A204.1 (cell line): ENCODE data around the gene TMEM178A.
"Not testable (repeated sequence)": the region's sequence is repeated elsewhere in the genome, so short reads cannot be mapped to it uniquely, and the experiment has no call there.

ENCODE experiments used
- FAIRE-seq: peaks from 2 replicates; lab custom pipeline; 2012; peaks lifted over from hg19 to GRCh38; lab: Jason Lieb, UNC

The TMEM178A gene

DNA sequence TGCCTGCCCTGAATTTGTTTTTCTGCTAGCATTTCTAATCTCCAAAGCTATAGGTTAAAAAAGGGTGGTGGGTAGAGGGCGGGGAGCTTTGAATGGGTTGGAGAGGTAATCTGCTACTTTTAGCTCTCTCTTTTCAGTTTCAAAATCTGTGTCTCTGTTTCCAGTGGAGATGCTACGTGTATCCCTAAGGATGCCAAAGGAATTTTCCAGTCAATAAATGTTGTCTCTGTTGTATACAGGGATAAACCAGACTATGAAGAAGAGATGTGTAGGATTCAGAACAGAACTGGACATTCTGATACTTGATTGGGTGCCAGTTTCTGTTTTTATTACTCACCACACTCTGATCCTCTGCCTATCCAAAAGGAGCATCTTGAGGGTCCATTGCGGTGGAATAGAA lies 50.1 kb downstream of the TMEM178A start:
- FAIRE-seq: no peak

DNA sequence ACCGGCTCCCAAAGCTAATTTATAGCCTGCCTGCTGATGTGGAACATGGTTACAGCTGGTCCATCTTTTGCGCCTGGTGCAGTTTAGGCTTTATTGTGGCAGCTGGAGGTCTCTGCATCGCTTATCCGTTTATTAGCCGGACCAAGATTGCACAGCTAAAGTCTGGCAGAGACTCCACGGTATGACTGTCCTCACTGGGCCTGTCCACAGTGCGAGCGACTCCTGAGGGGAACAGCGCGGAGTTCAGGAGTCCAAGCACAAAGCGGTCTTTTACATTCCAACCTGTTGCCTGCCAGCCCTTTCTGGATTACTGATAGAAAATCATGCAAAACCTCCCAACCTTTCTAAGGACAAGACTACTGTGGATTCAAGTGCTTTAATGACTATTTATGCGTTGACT lies 51.4 kb downstream of the TMEM178A start:
- FAIRE-seq: no peak

DNA sequence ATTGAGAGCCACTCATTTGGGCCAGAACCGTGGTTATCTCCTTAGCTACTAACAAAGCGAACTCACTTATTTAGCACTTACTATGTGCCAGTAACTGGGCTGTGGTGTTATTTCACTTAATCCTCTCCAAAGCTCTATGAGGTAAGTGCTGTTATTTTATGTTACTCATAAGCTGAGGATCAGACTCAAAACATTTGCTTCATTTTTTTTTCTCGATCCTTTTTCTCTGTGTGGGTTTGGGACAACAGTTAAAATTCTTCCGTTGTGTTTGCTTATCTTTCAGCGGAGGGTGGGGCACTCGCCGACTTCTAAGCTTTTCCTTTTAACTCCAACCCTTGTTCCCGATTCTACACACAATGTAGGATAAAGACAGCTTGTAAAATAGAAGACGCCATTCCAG lies 52.8 kb downstream of the TMEM178A start:
- FAIRE-seq: no peak

DNA sequence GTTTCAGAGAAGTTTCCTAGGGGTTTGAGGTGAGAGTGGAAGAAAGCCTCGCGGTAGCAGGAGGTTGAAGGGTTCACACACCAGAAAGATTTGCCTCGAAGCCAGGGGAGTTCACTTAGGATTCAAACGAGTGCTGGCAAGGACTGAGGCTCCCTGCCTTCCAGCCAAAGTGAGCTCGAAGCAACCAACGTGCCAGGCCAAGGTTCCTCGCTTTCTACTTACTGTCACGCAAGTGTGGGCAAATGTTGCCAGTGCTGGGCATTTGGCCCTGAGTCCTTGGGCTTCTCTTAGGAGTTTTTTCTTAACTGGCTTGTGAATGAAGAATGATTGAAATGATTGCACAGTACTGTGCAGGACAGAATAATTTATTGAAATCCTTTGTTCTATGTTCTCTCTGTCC lies 53.6 kb downstream of the TMEM178A start:
- FAIRE-seq: no peak

DNA sequence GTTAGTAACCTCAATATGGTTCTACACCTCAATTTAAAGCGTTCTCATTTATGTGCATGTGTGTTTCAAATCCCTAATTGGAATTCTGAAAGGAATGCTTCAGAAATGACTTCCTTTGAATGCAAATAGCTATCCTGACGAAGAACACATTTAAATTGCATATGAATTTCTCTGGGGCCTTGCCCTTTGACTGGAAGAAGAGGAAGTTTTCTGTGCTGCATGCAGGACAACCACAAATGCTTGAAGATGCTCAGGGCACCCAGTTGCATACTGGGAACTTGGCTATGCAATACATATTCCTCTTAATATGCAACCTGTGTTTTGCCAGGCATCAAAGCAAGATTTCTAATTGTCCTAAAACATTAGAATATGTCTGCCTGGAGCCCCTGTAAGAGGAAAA lies 55.3 kb downstream of the TMEM178A start:
- FAIRE-seq: no peak

DNA sequence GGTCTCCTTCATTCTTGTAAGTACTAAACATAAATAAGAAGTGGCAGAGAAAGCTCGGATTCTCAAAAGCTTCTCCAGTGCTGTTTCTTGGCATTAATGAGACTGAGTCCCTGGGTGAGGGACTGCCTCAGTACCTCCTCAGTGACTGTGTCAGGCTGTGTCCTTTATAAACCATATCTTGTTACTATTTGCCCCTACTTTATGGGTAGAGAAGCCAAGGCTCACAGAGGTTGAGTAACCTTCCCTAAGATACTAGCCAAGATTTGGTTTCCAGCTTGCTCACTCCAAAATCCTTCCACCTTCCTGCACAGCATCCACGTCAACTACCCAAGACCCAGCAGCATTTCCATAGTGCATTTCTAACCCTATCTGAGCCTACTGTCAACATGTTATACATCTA lies 57.8 kb downstream of the TMEM178A start:
- no peak for FAIRE-seq

DNA sequence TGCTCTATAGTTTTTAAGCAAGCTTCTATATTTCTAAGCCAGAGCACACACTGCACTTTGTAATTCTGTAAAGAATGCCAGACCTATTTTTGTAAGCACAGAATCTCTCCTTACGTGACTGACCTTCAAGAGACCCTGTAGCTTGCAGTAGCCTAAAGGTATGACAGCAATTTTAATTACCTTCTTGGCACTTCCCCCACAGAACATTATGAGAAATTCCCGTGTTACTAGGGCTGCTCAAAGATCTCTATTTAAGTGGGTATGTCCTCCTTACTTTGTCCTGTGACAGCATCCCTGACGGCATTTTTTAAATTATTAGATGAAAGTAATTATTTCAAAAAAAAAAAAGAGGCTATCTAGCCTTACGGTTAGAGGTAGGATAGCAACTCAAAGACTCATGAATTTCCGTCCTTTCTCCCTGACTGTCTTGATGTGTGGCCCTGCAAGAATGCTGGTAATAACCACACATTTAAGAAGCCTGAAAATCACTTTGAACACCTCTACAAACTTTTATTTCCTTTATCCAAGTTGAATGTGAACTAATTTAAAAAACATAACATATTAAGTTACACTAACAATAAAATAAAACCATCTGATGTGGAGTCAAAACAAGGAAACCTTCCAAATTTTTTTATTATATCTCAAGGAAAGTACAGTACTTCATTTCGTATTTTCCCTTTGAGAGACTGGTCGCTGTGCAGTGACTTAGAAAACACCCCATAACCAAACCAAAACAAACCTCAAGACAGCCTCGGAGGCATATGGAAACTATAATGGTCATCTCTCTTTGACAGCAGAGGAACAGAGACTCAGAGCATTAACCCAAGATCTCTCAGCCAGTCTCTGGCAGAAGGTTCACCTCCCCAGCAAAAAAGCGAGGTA lies 58.5 kb downstream of the TMEM178A start:
- no peak for FAIRE-seq

DNA sequence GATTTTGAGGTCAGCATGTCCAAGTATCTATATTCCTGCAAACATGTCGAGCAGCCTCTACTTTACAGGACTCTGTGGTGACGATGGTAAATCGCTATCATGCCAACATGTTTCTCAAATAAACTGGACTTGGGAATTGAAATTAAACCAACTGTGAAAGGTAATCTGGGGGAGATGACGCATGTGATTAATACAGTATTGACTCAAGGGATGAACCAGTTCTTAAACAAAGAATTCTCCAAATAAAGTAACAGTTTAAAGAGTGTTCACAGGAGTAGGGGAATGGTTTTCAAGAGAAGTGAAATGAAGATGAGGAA lies 59.1 kb downstream of the TMEM178A start:
- FAIRE-seq: no peak

DNA sequence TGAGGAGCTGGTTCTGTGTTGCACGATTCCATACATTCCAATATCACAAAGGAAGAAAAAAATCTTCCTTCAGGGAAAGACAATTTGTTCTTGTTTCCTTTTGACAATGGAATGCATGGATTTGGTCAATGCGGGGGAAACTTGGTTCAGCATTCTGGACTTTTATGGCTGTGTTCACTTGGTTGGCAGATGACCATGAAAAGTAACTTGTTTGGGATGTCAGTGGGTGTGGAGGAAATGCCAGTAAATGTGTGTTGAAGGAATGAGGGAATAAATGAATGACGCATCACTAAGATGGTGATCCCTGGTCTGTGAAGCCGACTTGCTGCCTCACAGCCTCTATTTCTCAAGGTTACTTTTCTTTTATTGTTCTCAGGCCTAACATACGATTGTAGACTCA lies 59.7 kb downstream of the TMEM178A start:
- no peak for FAIRE-seq

DNA sequence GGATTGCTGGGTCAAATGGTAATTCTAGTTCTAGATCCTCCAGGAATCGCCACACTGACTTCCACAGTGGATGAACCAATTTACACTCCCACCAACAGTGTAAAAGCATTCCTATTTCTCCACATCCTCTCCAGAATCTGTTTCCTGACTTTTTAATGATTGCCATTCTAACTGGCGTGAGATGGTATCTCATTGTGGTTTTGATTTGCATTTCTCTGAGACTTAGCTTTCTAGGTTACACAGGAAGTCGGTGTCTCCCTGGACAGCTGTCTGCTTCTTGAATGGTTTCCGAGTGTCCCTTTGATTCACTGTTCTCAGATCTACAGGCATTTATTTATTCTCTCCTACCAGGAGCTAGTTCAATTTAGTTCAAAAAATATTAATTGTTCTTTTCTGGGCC lies 62.4 kb downstream of the TMEM178A start:
- not testable (repeated sequence) for FAIRE-seq

DNA sequence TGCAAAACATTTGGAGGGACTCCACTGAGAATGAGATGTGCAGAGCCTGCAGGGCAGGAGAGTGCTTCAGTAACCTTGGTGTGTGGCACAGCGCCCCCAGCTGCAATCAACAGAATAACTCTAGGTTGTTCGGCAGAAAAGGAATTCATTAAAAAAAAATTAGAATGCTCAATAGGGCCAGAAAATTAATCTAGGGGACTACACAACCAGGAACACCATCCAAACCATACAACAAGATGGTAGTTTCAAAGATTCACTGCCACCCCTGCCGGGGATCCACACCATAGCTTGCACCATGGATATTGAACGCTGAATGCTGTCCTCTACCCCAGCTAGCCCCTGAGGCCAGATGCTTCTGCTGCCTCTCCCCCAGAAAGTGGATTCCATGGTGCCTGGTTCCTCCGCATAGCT lies 63.2 kb downstream of the TMEM178A start:
- FAIRE-seq: no peak

DNA sequence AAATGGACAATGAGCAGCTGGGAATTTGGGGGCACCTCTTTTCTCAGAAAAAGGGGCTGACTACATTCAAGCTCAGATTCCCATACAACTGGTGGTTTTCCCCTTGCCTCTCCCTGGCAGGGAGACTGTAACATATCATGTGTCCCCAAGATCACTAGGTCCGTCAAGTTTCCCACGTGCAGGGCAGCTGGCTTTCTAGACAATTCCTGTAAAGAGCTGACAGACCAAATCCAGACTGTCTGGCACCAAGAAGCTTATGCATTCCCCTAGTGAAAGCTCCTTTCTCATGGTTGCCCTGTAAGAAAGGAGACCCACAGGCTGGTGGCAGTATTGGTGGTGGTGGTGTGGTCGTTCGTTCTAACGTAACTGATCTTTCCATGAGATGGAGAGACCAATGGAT lies 64.6 kb downstream of the TMEM178A start:
- no peak for FAIRE-seq

DNA sequence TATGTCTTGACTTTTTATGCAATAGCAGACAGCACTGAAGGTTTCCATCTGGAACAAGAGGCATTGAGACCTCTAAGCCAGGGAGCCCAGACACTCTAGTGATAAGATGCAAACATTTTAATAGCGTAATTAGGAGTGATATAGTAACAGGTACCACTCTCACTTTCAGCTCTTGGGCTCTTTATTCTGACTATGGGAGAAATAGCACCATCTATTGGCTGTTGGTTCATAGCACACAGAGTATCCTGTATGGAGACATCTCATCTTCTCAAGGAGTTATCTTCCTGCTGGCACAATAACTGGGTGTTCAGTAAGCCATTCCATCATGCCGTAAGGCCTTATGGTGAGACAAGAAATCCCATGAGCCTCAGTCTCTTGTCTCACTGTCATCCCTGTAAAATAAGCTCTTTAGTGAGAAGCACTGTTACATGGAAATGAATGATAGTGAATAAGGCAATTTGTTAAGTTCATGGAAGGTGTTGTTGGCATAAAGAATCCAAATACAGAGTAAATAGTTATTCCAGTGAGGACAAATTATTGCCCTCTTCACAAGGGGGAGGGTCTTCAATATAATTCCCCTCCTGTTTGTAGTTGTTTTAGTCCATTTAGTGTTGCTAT lies 65.1 kb downstream of the TMEM178A start:
- FAIRE-seq: no peak

DNA sequence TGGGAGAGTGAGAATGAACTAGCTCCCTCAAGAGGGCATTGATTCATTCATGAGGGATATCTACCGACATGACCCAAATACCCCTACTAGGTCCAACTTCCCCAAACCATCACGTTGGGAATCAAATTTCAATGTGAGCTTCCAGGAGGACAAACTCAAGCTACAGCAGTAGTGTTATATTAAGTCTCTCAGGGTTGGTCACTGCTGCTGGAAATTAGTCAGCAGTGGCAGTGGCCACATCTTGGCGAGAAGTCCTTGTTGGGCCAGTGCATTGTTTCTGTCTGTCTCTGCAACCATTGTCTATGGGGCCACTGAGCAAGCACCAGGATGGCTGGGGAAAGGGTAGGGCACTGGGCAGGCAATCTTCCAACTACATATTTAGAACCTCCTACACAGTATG lies 65.8 kb downstream of the TMEM178A start:
- no peak for FAIRE-seq

DNA sequence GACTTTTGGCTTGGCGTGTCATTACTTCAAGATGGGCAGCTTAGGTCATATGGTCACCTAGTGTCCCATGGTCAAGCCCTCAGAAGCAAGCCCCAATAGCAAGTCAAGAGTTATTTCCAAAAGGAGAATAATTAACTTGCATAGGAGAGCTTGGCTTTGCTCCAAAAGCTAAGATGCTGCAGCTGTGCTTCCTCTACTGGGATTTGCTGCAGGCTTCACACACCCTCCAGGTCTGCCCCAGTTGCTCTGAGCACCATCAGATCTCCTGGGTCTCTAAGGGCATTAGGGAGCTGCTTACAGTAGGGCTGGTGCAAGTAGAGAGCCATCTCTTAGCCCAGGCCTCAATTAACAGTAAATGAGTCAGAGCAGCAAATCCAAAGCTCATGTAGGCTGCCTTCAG lies 66.8 kb downstream of the TMEM178A start:
- FAIRE-seq: no peak

DNA sequence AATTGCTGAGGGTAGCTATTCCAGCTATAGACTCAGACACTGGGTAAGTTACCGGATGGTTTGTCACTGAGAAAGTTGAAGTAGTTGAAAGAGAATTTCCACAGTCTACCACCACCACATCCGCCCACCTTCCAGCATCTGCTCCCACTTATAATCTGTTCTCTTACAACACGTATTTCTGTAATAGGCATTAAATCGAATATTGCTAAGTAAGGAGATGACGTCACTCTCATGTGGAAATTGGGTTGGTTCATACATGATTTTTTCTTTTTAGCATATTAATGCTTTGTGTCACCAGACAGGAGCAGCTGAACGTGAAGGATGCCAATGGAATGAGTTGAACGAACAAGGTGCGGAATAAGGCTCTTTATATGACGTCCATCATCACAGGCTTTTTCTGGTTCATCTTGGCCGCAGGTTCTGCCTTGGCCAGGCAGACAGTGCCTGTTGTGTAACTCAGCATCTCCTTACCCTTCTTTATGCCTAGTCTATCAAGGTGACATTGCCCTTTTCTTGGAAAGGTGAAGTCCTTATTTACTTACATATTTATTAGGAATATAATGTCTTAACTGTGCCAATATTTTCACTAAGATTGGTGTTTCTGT lies 67.5 kb downstream of the TMEM178A start:
- FAIRE-seq: no peak

DNA sequence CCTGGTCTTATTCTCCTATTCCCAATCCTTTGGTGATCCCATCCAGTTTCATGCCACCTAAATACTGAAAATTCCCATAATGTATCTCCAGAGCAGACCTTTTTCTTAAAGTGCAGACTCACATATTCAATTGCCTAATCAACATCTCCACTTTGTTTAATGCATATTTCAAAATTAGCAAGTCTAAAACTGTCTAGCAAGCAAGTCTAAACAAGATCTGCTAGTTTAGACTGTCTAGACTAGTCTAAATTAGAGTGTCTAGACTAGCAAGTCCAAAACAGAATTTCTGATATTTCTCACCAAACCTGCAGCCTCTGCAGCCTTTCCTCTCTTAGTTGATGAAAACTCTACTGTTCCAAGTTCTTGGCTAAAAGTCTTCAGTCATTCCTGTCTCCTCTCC lies 68.7 kb downstream of the TMEM178A start:
- no peak for FAIRE-seq

DNA sequence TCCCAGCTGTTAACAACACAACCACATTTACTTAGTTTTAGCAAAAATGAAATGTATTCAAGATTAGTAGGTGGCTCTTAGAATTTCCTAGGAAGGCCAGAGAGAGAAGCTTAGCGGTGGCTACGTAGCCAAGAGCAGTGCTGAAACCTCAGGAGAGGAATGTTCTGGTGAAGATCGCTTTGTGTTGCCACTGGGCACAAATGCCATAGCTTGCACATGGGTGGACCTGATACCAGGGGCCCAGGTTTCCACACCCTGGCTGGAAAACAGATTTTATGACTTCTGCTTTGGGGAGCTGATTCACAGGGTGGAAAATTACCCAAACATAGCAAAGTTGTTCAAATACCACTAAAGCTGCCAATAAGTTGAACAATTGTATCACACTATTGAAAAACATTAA lies 69.9 kb downstream of the TMEM178A start:
- FAIRE-seq: no peak

DNA sequence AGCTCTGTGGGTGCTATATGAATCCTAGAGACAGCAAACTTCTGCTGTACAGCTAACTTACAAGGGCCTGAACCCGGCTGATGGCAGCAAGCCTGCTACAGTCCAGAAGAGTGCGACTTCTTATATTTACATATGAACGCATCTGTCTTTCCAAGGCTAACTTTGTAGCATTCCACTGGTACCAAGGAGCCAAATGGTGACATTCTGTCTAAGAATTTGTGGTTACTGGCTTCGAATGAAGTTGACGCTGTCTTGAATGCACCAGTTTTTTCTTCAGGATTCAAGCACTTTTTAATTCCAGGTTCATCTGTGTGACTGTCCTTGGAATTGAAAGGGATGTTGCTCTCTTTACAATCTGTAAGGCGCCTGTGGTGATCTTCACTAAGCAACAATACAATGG lies 70.9 kb downstream of the TMEM178A start:
- no peak for FAIRE-seq

DNA sequence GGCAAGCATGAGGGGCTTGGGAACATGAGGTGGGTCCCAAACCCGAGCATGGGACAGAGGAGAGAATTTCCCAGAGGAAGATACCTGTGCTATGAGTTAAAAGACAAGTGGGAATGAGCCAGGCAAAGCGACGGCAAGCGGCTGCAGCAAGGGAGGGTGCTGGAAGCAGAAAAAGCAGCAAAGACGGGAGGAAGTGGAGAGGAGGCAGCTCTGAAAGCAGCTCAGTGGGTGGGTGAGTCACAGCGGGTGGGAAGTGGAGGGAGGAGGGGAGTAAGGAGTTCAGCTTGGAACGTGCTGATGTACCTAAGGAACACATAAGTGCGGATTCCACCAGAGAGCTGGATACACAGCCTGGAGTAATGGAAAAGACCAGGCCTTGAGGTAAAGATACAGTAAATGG lies 71.9 kb downstream of the TMEM178A start:
- no peak for FAIRE-seq

DNA sequence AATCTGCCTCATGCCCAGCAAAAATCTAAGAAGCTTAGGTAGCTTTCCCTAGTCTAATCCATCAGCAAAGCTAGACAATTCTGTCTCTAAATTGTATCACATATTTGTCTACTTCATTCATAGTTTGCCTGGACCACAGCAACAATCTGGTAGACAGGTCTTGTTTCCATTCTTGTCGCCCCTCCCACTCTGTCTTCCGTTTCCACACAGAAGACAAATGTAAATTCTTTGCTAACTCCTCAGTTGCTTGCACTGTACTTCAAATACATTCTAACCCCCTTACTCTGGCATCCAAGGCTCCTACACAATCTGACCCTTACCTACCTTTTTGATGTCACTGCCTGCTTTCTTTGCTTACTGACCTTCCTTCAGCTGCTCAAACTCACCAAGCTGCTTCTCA lies 73.2 kb downstream of the TMEM178A start:
- FAIRE-seq: no peak

DNA sequence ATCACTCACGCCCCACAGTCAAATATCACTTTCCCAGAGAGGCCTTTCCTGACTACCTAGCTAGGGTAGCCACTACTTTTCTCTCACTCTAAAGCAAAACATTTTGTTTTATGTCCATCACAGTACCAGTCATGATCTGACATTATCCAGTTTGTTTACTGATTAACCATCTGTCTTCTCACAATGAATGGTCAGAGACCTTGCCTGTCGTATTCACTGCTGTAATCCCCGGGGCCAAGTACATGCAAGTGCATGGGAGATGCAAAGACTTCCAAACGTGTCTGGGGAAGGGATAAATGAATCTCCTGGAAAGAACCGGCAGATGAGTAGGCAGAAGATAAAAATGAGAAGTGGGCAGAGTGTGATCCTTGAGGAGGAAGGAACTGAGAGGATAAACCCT lies 73.7 kb downstream of the TMEM178A start:
- no peak for FAIRE-seq

DNA sequence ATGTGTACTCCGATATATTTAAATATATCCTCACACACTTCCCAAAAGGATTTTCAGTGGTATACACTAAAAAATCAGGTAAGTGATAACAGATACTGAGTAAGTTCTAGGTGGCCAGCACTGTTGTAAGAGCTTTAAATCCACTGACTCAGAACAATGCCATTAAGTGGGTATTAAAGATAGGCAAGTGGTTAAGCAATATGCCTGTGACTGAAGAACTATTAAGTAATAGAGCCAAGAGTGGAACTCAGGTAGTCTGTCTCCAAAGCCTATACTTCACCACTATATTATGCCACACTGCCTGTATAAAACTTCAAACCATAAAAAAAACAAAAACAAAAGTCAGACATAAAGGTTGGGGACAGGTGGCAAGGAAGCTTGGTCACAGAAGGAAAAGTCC lies 76.2 kb downstream of the TMEM178A start:
- FAIRE-seq: no peak

DNA sequence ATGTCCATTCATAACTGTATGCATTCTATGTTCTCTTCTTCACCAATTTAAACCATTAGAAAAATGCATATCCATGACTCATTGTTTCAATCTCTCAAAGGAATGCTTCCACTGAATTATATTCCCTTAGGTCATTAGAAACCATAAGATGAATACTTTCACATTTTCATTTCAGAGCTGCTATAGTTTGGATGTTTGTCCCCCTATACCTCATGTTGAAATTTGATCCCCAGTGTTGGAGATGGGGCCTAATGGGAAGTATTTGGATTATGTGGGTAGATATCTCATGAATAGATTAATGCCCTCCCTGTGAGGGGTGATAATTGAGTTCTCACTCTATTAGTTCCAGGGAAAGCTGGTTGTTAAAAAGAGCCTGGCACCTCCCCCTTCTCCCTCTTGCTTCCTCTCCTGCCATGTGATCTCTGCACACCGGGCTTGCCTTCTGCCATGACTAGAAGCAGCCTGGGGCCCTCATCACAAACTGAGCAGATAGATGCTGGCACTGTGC lies 77.6 kb downstream of the TMEM178A start:
- FAIRE-seq: no peak
